Hepatocyte (in vitro differentiated cells): ENCODE results near the gene ASAP2. TPM values are rescaled to one million over a fixed set of nuclear protein-coding genes. Genes with fewer than 3 reads are reported as not detected.

Experiments used
- DNase-seq: peaks from one replicate; pipeline ENCODE4 v3.0.0-alpha.2; 2016; ENCODE audit warnings: low spot score
- H2AFZ ChIP-seq: fragments of 200-600 bp; sonication (generic); 2 replicates; pipeline ENCODE4 v1.6.0; 2016; ENCODE audit warnings: antibody characterized with exemption, mild to moderate bottlenecking
- H3K27ac ChIP-seq: fragments of 200-600 bp; sonication (generic); 2 replicates; pipeline ENCODE4 v1.5.1; 2016; ENCODE audit warnings: mild to moderate bottlenecking
- H3K27me3 ChIP-seq: fragments of 200-600 bp; sonication (generic); 2 replicates; pipeline ENCODE4 v1.6.1; 2016
- H3K36me3 ChIP-seq: fragments of 200-600 bp; sonication (generic); replicated peaks from 2 replicates; pipeline ENCODE4 v1.5.1; 2016; ENCODE audit warnings: low read depth; ENCODE audit not compliant: insufficient read depth
- H3K4me1 ChIP-seq: fragments of 200-600 bp; sonication (generic); 2 replicates; pipeline ENCODE4 v1.5.1; 2016; ENCODE audit warnings: mild to moderate bottlenecking, moderate library complexity; ENCODE audit not compliant: insufficient read depth
- H3K4me2 ChIP-seq: fragments of 200-600 bp; sonication (generic); 2 replicates; pipeline ENCODE4 v1.6.0; 2016
- H3K4me3 ChIP-seq: fragments of 200-600 bp; sonication (generic); 2 replicates; pipeline ENCODE4 v1.5.1; 2016; ENCODE audit warnings: mild to moderate bottlenecking
- H3K79me2 ChIP-seq: fragments of 200-600 bp; sonication (generic); 2 replicates; pipeline ENCODE4 v1.6.0; 2017; ENCODE audit warnings: mild to moderate bottlenecking
- H3K9me2 ChIP-seq: fragments of 200-600 bp; sonication (generic); replicated peaks from 2 replicates; pipeline ENCODE4 v1.6.0; 2017; ENCODE audit warnings: mild to moderate bottlenecking; ENCODE audit not compliant: insufficient read depth
- H3K9me3 ChIP-seq: fragments of 200-600 bp; sonication (generic); 2 replicates; pipeline ENCODE4 v1.5.1; 2016; ENCODE audit warnings: low read depth, mild to moderate bottlenecking
- H4K20me1 ChIP-seq: fragments of 200-600 bp; sonication (generic); 2 replicates; pipeline ENCODE4 v1.6.0; 2016; ENCODE audit warnings: mild to moderate bottlenecking; ENCODE audit not compliant: insufficient read depth, poor library complexity, severe bottlenecking
- EZH2 ChIP-seq: fragments of 200-600 bp; sonication (generic); IDR thresholded peaks from 2 replicates; pipeline ENCODE4 v1.6.1; 2016; ENCODE audit warnings: antibody characterized with exemption, mild to moderate bottlenecking, borderline replicate concordance
- EZH2phosphoT487 ChIP-seq: fragments of 200-600 bp; sonication (generic); IDR thresholded peaks from one replicate; pipeline ENCODE4 v1.6.1; 2018; ENCODE audit warnings: antibody characterized with exemption, mild to moderate bottlenecking, low read depth, moderate library complexity; ENCODE audit not compliant: unreplicated experiment, severe bottlenecking
- WGBS: methylation state at CpG from one replicate; pipeline ENCODE4 v1.1.6; 2016; ENCODE audit warnings: low lambda C conversion rate; ENCODE audit errors: missing lambda C conversion rate; 5-methylcytosine and 5-hydroxymethylcytosine counted together
- polyA plus RNA-seq: library from polyadenylated mRNA; unstranded; fragments of >200 nt; fragmentation: Nextera tagmentation; extraction: Ambion mirVana; gene quantifications from 2 replicates; pipeline ENCODE4 v1.2.1, GENCODE V29; 2016
- total RNA-seq: library from RNA; depleted of rRNA; stranded (reverse); fragments of >200 nt; gene quantifications from 2 replicates; pipeline ENCODE4 v1.2.3, GENCODE V29; 2014
- TF ChIP-seq, protein P1 (sequence below): fragments of 200-600 bp; sonication (generic); IDR thresholded peaks from 2 replicates; pipeline ENCODE4 v1.5.1; 2016; ENCODE audit warnings: antibody characterized with exemption, mild to moderate bottlenecking; ENCODE audit not compliant: poor library complexity

Gene ASAP2
- total and polyA plus RNA-seq, 2 experiments from 2014 or later: 13.7 to 21.3 TPM

DNA sequence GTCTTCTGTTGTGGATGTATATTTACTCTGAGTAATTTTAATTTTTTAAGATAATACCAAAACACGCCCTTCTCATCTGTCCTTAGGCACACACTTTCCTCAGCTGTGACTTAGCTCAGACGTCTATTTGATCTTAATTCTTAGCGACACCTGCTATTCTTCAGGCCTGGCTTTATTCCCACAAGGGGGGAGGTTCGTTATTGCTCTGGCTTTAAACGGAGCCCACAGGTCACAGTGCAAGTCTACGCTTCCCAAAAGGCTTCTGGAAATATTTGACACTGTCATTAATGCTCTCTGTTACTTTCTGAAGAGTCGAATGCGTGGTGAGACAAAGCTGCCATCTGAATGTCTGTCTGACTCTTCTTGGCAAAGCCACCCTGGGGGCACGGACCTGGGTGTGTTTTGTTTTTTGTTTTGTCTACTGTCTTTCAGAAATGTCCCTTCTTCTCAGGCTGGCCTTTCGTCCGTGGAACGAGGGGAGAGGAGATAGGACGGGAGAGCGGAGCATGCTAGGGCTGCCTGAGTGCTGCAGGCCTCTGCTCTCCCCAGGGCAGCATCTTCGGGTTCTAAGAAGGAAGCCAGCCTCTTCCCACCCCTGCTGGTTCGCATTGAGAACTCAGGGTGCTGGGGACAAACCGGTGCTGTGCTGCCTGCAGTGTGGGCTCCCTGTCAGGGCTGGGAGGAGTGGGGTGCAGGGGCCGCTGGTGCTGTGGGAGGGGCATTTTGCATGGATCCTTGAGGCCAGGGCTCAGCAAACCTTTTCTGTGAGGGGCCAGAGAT is 61.9 kb downstream of the ASAP2 start:
- H3K4me3 ChIP-seq: no peak overlapping the region
- no peak for DNase-seq
- no peaks in the 10 kb centered on the region for H3K9me2 ChIP-seq
- H3K27me3 ChIP-seq: no peaks in the 10 kb centered on the region
- H3K36me3 ChIP-seq: no peaks in the 10 kb centered on the region
- TF ChIP-seq, protein P1, sequence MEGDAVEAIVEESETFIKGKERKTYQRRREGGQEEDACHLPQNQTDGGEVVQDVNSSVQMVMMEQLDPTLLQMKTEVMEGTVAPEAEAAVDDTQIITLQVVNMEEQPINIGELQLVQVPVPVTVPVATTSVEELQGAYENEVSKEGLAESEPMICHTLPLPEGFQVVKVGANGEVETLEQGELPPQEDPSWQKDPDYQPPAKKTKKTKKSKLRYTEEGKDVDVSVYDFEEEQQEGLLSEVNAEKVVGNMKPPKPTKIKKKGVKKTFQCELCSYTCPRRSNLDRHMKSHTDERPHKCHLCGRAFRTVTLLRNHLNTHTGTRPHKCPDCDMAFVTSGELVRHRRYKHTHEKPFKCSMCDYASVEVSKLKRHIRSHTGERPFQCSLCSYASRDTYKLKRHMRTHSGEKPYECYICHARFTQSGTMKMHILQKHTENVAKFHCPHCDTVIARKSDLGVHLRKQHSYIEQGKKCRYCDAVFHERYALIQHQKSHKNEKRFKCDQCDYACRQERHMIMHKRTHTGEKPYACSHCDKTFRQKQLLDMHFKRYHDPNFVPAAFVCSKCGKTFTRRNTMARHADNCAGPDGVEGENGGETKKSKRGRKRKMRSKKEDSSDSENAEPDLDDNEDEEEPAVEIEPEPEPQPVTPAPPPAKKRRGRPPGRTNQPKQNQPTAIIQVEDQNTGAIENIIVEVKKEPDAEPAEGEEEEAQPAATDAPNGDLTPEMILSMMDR: no peak
- TF ChIP-seq EZH2phosphoT487 (no peak), EZH2 (no peak)
- peaks cover 85% of the 10 kb centered on the region for H3K79me2 ChIP-seq
- H3K4me1 ChIP-seq: peaks cover 9% of the 10 kb centered on the region
- H3K27ac ChIP-seq: no peak overlapping the region
- no peak overlapping the region for H3K4me2 ChIP-seq
- peaks cover 4% of the 10 kb centered on the region for H4K20me1 ChIP-seq
- H2AFZ ChIP-seq: no peak overlapping the region
- WGBS: 81% methylated on average over 18 of the region's 18 CpGs
- H3K9me3 ChIP-seq: peaks cover 6% of the 10 kb centered on the region

GRCh38 chr2:9269295-9269694 is 62.7 kb downstream of the ASAP2 start:
- WGBS: 96% methylated on average over 10 of the region's 10 CpGs
- no peak for DNase-seq
- TF ChIP-seq, protein P1: no peak
- no peak for TF ChIP-seq EZH2phosphoT487
- no peak for TF ChIP-seq EZH2

DNA sequence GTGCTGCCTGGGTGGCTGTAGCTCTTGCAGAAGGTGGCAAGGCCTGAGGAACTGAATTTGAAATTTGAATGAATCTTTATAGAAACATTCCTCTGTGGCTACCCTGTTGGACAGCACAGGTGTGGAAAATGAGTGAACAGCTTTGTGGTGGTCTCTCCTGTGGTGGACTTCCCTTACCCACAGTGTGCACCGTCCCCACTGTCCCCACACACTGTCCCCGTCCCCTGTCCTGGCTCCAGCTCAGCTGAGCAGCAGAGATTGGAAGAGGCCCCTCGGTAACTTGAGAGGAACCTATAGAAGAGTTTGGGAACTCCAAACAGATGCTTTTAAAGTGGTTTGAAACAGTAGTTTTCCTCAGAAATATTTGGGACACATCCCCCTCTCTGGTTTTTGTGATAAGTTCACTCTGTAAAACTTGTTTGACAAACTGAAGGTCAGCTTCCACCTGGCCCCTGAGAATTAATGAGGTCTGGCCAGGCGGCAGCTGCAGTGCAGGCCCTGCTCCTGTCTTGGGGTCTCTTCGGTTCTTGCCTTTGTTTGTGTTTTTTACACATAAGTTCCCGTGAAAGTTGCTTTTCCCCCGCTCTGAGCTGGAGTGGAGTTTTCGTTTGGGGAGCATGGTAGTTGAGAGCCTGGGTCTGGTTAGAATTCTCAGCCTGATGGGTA is 63.2 kb downstream of the ASAP2 start:
- H3K9me3 ChIP-seq: peaks cover 6% of the 10 kb centered on the region
- no peaks in the 10 kb centered on the region for H4K20me1 ChIP-seq
- DNase-seq: no peak
- no peak overlapping the region for H3K4me3 ChIP-seq
- no peaks in the 10 kb centered on the region for H3K27me3 ChIP-seq
- WGBS: 59% methylated on average over 8 of the region's 8 CpGs
- no peak for TF ChIP-seq EZH2phosphoT487
- H3K4me2 ChIP-seq: no peak overlapping the region
- H3K36me3 ChIP-seq: no peaks in the 10 kb centered on the region
- H3K79me2 ChIP-seq: peaks cover 86% of the 10 kb centered on the region
- no peak overlapping the region for H3K27ac ChIP-seq
- no peak overlapping the region for H2AFZ ChIP-seq
- no peaks in the 10 kb centered on the region for H3K9me2 ChIP-seq
- H3K4me1 ChIP-seq: peaks cover 5% of the 10 kb centered on the region

More at GRCh38 chr2:9269295-9269694, 62.7 kb downstream of the ASAP2 start:
- Histone ChIP-seq H3K9me2 (no peaks in the 10 kb centered on the region), H3K79me2 (peaks cover 86% of the 10 kb centered on the region), H3K4me2 (no peak overlapping the region), H4K20me1 (no peaks in the 10 kb centered on the region), H3K4me3 (no peak overlapping the region), H3K27ac (no peak overlapping the region), H3K9me3 (peaks cover 6% of the 10 kb centered on the region), H3K27me3 (no peaks in the 10 kb centered on the region), H3K4me1 (peaks cover 5% of the 10 kb centered on the region), H2AFZ (no peak overlapping the region), H3K36me3 (no peaks in the 10 kb centered on the region)

GRCh38 chr2:9271091-9271490 is 64.5 kb downstream of the ASAP2 start:
- Histone ChIP-seq H3K4me1 (peaks cover 5% of the 10 kb centered on the region), H3K36me3 (no peaks in the 10 kb centered on the region), H4K20me1 (no peaks in the 10 kb centered on the region), H2AFZ (no peak overlapping the region), H3K9me3 (peaks cover 6% of the 10 kb centered on the region), H3K79me2 (peaks cover 88% of the 10 kb centered on the region), H3K27ac (no peak overlapping the region), H3K27me3 (no peaks in the 10 kb centered on the region), H3K4me3 (no peak overlapping the region), H3K9me2 (no peaks in the 10 kb centered on the region), H3K4me2 (no peak overlapping the region)
- TF ChIP-seq, protein P1: no peak
- no peak for TF ChIP-seq EZH2phosphoT487
- TF ChIP-seq EZH2: no peak
- no peak for DNase-seq
- 89% methylated on average over 5 of the region's 5 CpGs for WGBS
